NCI-H1092 treated with DMSO at 0.1 percent for 48 hours (cell line): ENCODE data around the gene SLC45A1.

Experiments
- DNase-seq: peaks from one replicate; lab custom pipeline; 2025; lab: John Stamatoyannopoulos, UW

Gene SLC45A1

GRCh38 chr1:8335246-8335645 lies 17.3 kb downstream of the SLC45A1 start:
- DNase-seq, result no peak

- DNase-seq, result no peak
Measured at GRCh38 chr1:8337776-8338525, 20.0 kb downstream of the SLC45A1 start.

- no peak for DNase-seq
Measured at GRCh38 chr1:8338526-8339202, 20.8 kb downstream of the SLC45A1 start.

- no peak for DNase-seq
Measured at GRCh38 chr1:8339203-8339600, 21.3 kb downstream of the SLC45A1 start.

- no peak for DNase-seq
Measured at GRCh38 chr1:8340448-8340847, 22.5 kb downstream of the SLC45A1 start.

- no peak for DNase-seq
Measured at GRCh38 chr1:8342325-8342724, 24.4 kb downstream of the SLC45A1 start.

GRCh38 chr1:8343044-8343443 lies 25.1 kb downstream of the SLC45A1 start:
- DNase-seq, result no peak

GRCh38 chr1:8343464-8344001 lies 25.6 kb downstream of the SLC45A1 start:
- DNase-seq, result no peak

GRCh38 chr1:8344893-8345507 lies 27.1 kb downstream of the SLC45A1 start:
- no peak for DNase-seq

GRCh38 chr1:8345621-8346415 lies 27.9 kb downstream of the SLC45A1 start:
- DNase-seq, result no peak

GRCh38 chr1:8347635-8348034 lies 29.7 kb downstream of the SLC45A1 start:
- no peak for DNase-seq

GRCh38 chr1:8348047-8348776 lies 30.3 kb downstream of the SLC45A1 start:
- DNase-seq, result no peak

- peak; percentile 61 for DNase-seq
Measured at GRCh38 chr1:8348777-8349472, 31.0 kb downstream of the SLC45A1 start.

GRCh38 chr1:8349473-8349865 lies 31.6 kb downstream of the SLC45A1 start:
- DNase-seq, result no peak

- DNase-seq, result no peak
Measured at GRCh38 chr1:8349961-8350360, 32.0 kb downstream of the SLC45A1 start.

GRCh38 chr1:8350914-8351684 lies 33.2 kb downstream of the SLC45A1 start:
- DNase-seq, result no peak

GRCh38 chr1:8351693-8352470 lies 34.0 kb downstream of the SLC45A1 start:
- no peak for DNase-seq

- no peak for DNase-seq
Measured at GRCh38 chr1:8352471-8352845, 34.5 kb downstream of the SLC45A1 start.
